Caco-2 (cell line): ENCODE data around the gene IL22RA1. TPM values are rescaled to one million over a fixed set of nuclear protein-coding genes. Genes with fewer than 3 reads are reported as not detected.

Experiments
- BruUV-seq: library from RNA; stranded (reverse); fragments of 400-500 nt; replicated peaks from 2 replicates; lab custom pipeline; 2021; lab: Mats Ljungman, UMichigan
- CTCF ChIA-PET: fragments of 300-600 bp; sonication (Branson Sonifier 250); formaldehyde crosslinking; loops from one replicate; lab custom pipeline; 2022; ENCODE audit warnings: antibody characterized with exemption; lab: Charles Lee
- POLR2A ChIA-PET: fragments of 300-600 bp; sonication (Branson Sonifier 250); formaldehyde crosslinking; loops from one replicate; lab custom pipeline; 2022; ENCODE audit warnings: antibody characterized with exemption; lab: Charles Lee
- DNase-seq, 2 experiments: peaks; one replicate each; pipeline versions ENCODE4 v3.0.0 to v3.0.0-alpha.2; 2020 to 2022
- H3K27me3 ChIP-seq: replicated peaks from 2 replicates; pipeline ENCODE4 v1.6.0; 2011; ENCODE audit warnings: low read length; ENCODE audit not compliant: control insufficient read depth, insufficient read depth
- H3K36me3 ChIP-seq: 2 replicates; pipeline ENCODE4 v1.5.1; 2011; ENCODE audit warnings: low read length; ENCODE audit not compliant: control insufficient read depth, insufficient read depth
- H3K4me1 ChIP-seq: fragments of 250-450 bp; sonication (Bioruptor Pico); 2 replicates; pipeline ENCODE4 v1.5.1; 2020; ENCODE audit warnings: mild to moderate bottlenecking
- H3K4me3 ChIP-seq: 2 replicates; pipeline ENCODE4 v1.5.1; 2011; ENCODE audit warnings: low read depth, mild to moderate bottlenecking, control low read depth, low read length
- H3K9me3 ChIP-seq: fragments of 250-450 bp; sonication (Bioruptor Pico); 2 replicates; pipeline ENCODE4 v1.5.1; 2020; ENCODE audit warnings: mild to moderate bottlenecking, moderate library complexity
- H3K27ac Mint-ChIP-seq: one replicate; pipeline ENCODE4 v1.8.0; 2022; ENCODE audit warnings: mixed read lengths; ENCODE audit not compliant: unreplicated experiment
- H3K27me3 Mint-ChIP-seq: one replicate; pipeline ENCODE4 v1.8.0; 2022; ENCODE audit warnings: mixed read lengths; ENCODE audit not compliant: insufficient read depth, unreplicated experiment
- H3K36me3 Mint-ChIP-seq: one replicate; pipeline ENCODE4 v1.8.0; 2022; ENCODE audit warnings: mild to moderate bottlenecking, mixed read lengths; ENCODE audit not compliant: insufficient read depth, unreplicated experiment
- H3K4me1 Mint-ChIP-seq: one replicate; pipeline ENCODE4 v1.8.0; 2022; ENCODE audit warnings: low read depth, mixed read lengths; ENCODE audit not compliant: unreplicated experiment
- H3K4me3 Mint-ChIP-seq: one replicate; pipeline ENCODE4 v1.8.0; 2022; ENCODE audit warnings: mild to moderate bottlenecking, moderate library complexity, mixed read lengths; ENCODE audit not compliant: unreplicated experiment
- H3K9me3 Mint-ChIP-seq: one replicate; pipeline ENCODE4 v1.8.0; 2022; ENCODE audit warnings: mixed read lengths; ENCODE audit not compliant: unreplicated experiment
- CTCF ChIP-seq, 2 experiments: fragments of 200-600 bp in 1 of 2; IDR thresholded peaks; 1 replicate in 1 of 2; 2 replicates in 1 of 2; pipeline versions ENCODE4 v1.5.1 to v1.8.0; 2011 to 2022; ENCODE audit warnings: antibody characterized with exemption in 1 of 2, control low read depth in 1 of 2, inconsistent platforms in 1 of 2, low read depth in 1 of 2, low read length in 1 of 2, mild to moderate bottlenecking in 1 of 2, moderate library complexity in 1 of 2; ENCODE audit not compliant: insufficient read depth in 1 of 2, severe bottlenecking in 1 of 2, unreplicated experiment in 1 of 2
- intact Hi-C: fragments of 100-400 bp; cut with micrococcal nuclease; formaldehyde crosslinking; loops from one replicate; pipeline ENCODE4 v1.10.0; 2022; ENCODE audit not compliant: unreplicated experiment
- total RNA-seq: library from RNA; stranded (reverse); gene quantifications from 2 replicates; pipeline ENCODE4 v1.2.3, GENCODE V29; 2022

The IL22RA1 gene
- total RNA-seq, 1 experiment from 2014 or later, result 2.5 TPM

GRCh38 chr1:24178407-24178806, 35.5 kb upstream of the IL22RA1 start:
- BruUV-seq, result no TSS peak
- Mint-ChIP-seq H3K9me3 (no peaks in the 10 kb centered on the region), H3K4me3 (no peak overlapping the region), H3K36me3 (peaks cover 10% of the 10 kb centered on the region), H3K27ac (no peak overlapping the region), H3K4me1 (peaks cover 15% of the 10 kb centered on the region), H3K27me3 (no peaks in the 10 kb centered on the region)
- Histone ChIP-seq H3K4me1 (peaks cover 10% of the 10 kb centered on the region), H3K9me3 (no peaks in the 10 kb centered on the region), H3K36me3 (no peaks in the 10 kb centered on the region; the same call in 1 of the 2 replicates), H3K4me3 (no peak overlapping the region), H3K27me3 (no peaks in the 10 kb centered on the region)
- no peak for TF ChIP-seq CTCF (IDR thresholded peaks at IDR 0.05; ENCODE audit: insufficient read depth in 1 of 2, low read depth in 1 of 2, low read length in 1 of 2, severe bottlenecking in 1 of 2, unreplicated experiment in 1 of 2)
- DNase-seq, result no peak
- intact Hi-C loops, result no loop called here
- ChIA-PET CTCF (interaction anchor here (1.7 kb wide), 1 partner anchor 28 kb away, joined by 3 read pairs; no protein-coding TSS in a partner anchor), POLR2A (interaction anchor here (0.7 kb wide), 1 partner anchor 849 kb away, joined by 3 read pairs; no protein-coding TSS in a partner anchor)

GRCh38 chr1:24177161-24177560, 34.2 kb upstream of the IL22RA1 start:
- H3K27me3 Mint-ChIP-seq, result no peaks in the 10 kb centered on the region
- TF ChIP-seq CTCF (IDR thresholded peaks at IDR 0.05; ENCODE audit: insufficient read depth in 1 of 2, low read depth in 1 of 2, low read length in 1 of 2, severe bottlenecking in 1 of 2, unreplicated experiment in 1 of 2), result no peak
- ChIA-PET CTCF (interaction anchor here (1.7 kb wide), 1 partner anchor 27 kb away, joined by 3 read pairs; no protein-coding TSS in a partner anchor), POLR2A (no interaction called here)
- no peak overlapping the region for H3K4me3 Mint-ChIP-seq
- DNase-seq, result no peak
- no peak overlapping the region for H3K27ac Mint-ChIP-seq
- no peaks in the 10 kb centered on the region for H3K9me3 Mint-ChIP-seq
- peaks cover 15% of the 10 kb centered on the region for H3K4me1 Mint-ChIP-seq
- peaks cover 10% of the 10 kb centered on the region for H3K4me1 ChIP-seq
- no peaks in the 10 kb centered on the region; the same call in 1 of the 2 replicates for H3K36me3 ChIP-seq
- intact Hi-C loops, result no loop called here
- no peaks in the 10 kb centered on the region for H3K9me3 ChIP-seq
- H3K27me3 ChIP-seq, result no peaks in the 10 kb centered on the region
- peaks cover 10% of the 10 kb centered on the region for H3K36me3 Mint-ChIP-seq
- no TSS peak for BruUV-seq
- no peak overlapping the region for H3K4me3 ChIP-seq

- H3K9me3 ChIP-seq, result no peaks in the 10 kb centered on the region
- H3K4me1 ChIP-seq, result peaks cover 10% of the 10 kb centered on the region
- no peak for TF ChIP-seq CTCF (IDR thresholded peaks at IDR 0.05; ENCODE audit: insufficient read depth in 1 of 2, low read depth in 1 of 2, low read length in 1 of 2, severe bottlenecking in 1 of 2, unreplicated experiment in 1 of 2)
- Mint-ChIP-seq H3K27ac (peak overlapping the region; percentile 63), H3K4me1 (peaks cover 15% of the 10 kb centered on the region), H3K4me3 (no peak overlapping the region), H3K36me3 (peaks cover 5% of the 10 kb centered on the region), H3K27me3 (no peaks in the 10 kb centered on the region), H3K9me3 (no peaks in the 10 kb centered on the region)
- no TSS peak for BruUV-seq
- H3K36me3 ChIP-seq, result no peaks in the 10 kb centered on the region; the same call in 1 of the 2 replicates
- H3K4me3 ChIP-seq, result no peak overlapping the region
- H3K27me3 ChIP-seq, result no peaks in the 10 kb centered on the region
- intact Hi-C loops, result no loop called here
- CTCF ChIA-PET, result interaction anchor here (0.6 to 0.8 kb wide), 2 partner anchors 25 to 71 kb away, joined by 3 to 4 read pairs; no protein-coding TSS in a partner anchor
- no peak for DNase-seq
- POLR2A ChIA-PET, result interaction anchor here (0.7 to 0.8 kb wide), 2 partner anchors 10 to 24 kb away, joined by 3 to 7 read pairs; no protein-coding TSS in a partner anchor
Observed at GRCh38 chr1:24175033-24175755, 32.3 kb upstream of the IL22RA1 start.
